Neural crest cell (in vitro differentiated cells): ENCODE data around the gene CDKL4. TPM values are rescaled to one million over a fixed set of nuclear protein-coding genes. Genes with fewer than 3 reads are reported as not detected.

Experiments used
- DNase-seq: peaks from one replicate; pipeline ENCODE4 v3.0.0; 2021; ENCODE audit warnings: low read depth, mixed read lengths, low spot score
- H3K27ac Mint-ChIP-seq: one replicate; pipeline ENCODE4 v1.8.0; 2021; ENCODE audit warnings: mild to moderate bottlenecking, mixed read lengths; ENCODE audit not compliant: unreplicated experiment
- H3K27me3 Mint-ChIP-seq: 2 replicates; pipeline ENCODE4 v1.8.0; 2021; ENCODE audit warnings: low read depth, mild to moderate bottlenecking, mixed read lengths
- H3K36me3 Mint-ChIP-seq: 2 replicates; pipeline ENCODE4 v1.8.0; 2021; ENCODE audit warnings: low read depth, mild to moderate bottlenecking, mixed read lengths
- H3K4me1 Mint-ChIP-seq: 2 replicates; pipeline ENCODE4 v1.8.0; 2021; ENCODE audit warnings: mixed read lengths
- H3K4me3 Mint-ChIP-seq: one replicate; pipeline ENCODE4 v1.8.0; 2021; ENCODE audit warnings: mild to moderate bottlenecking, mixed read lengths
- H3K9me3 Mint-ChIP-seq: 2 replicates; pipeline ENCODE4 v1.8.0; 2021; ENCODE audit warnings: mixed read lengths
- total RNA-seq: library from RNA; stranded (reverse); gene quantifications from 2 replicates; pipeline ENCODE4 v1.2.1, GENCODE V29; 2021
- TF ChIP-seq, protein P1 (sequence below): fragments of 200-600 bp; sonication (generic); conservative IDR thresholded peaks from 2 replicates; pipeline ENCODE4 v1.5.0; 2021; ENCODE audit warnings: antibody characterized with exemption, mild to moderate bottlenecking

CDKL4 gene
- total RNA-seq, 1 donor from 2014 or later = 0.75 TPM

DNA sequence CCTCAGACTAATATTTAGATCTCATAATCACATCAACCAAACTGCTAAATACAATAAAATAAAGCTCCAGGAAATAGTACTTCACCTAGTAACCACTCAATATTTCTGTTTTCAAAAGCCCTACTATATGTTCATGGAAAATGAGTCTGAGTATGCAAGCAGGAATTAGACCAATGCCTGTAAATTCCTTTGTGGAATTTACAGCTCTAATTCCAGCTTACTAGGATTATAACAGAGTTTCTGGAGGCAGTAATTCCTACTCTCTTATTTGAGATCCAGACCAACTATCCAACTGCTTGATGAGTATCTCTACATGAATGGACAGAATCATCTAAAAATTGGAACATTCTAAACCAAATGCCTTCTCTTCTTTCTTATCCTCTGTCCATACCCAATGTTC lies 11.6 kb downstream of the CDKL4 start:
- no peak for DNase-seq
- H3K4me3 Mint-ChIP-seq = no peak overlapping the region
- TF ChIP-seq, protein P1, sequence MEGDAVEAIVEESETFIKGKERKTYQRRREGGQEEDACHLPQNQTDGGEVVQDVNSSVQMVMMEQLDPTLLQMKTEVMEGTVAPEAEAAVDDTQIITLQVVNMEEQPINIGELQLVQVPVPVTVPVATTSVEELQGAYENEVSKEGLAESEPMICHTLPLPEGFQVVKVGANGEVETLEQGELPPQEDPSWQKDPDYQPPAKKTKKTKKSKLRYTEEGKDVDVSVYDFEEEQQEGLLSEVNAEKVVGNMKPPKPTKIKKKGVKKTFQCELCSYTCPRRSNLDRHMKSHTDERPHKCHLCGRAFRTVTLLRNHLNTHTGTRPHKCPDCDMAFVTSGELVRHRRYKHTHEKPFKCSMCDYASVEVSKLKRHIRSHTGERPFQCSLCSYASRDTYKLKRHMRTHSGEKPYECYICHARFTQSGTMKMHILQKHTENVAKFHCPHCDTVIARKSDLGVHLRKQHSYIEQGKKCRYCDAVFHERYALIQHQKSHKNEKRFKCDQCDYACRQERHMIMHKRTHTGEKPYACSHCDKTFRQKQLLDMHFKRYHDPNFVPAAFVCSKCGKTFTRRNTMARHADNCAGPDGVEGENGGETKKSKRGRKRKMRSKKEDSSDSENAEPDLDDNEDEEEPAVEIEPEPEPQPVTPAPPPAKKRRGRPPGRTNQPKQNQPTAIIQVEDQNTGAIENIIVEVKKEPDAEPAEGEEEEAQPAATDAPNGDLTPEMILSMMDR = no peak
- peaks cover 10% of the 10 kb centered on the region for H3K4me1 Mint-ChIP-seq
- H3K27me3 Mint-ChIP-seq = no peaks in the 10 kb centered on the region
- no peak overlapping the region for H3K27ac Mint-ChIP-seq
- peaks cover 16% of the 10 kb centered on the region for H3K9me3 Mint-ChIP-seq
- H3K36me3 Mint-ChIP-seq = peaks cover 13% of the 10 kb centered on the region

DNA sequence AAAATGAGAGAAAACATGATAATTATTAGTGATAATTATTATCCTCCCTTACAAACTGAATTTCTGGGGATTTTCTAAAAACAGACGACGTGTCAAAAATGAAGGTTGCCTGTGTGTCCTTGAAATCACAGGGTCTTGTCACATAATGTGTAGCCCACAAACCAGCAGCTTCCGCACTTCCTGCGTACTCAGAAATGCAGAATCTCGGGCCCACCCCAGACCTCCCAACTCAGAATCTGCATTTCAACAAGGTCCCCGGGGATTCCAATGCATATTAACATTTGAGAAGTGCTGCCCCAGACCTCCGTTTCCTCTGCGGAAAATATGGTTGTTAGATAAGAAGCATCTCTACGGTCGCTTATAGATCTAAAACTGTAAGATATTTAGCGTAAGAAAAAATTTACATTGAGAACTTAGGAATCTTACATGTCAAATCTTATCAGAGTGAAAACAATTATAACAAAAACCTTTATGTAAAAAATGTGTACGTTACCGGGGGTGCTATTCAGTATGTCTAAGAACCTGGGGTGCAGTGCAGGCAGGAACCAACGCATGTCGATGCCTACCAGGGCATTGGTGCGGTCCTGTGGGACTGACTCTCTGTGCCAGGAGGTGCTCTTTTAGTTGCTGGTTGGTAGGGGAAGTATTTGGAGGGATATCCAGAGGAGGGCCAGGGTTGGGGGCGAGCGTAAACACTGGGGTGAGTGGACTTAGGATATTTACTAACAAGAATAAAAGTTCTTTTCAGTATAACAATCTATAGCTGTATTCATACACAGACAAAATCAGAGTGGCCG lies 15.2 kb downstream of the CDKL4 start:
- no peak for DNase-seq
- Mint-ChIP-seq H3K27ac (no peak overlapping the region), H3K4me1 (peaks cover 10% of the 10 kb centered on the region), H3K36me3 (peaks cover 5% of the 10 kb centered on the region), H3K27me3 (no peaks in the 10 kb centered on the region), H3K9me3 (peaks cover 2% of the 10 kb centered on the region), H3K4me3 (peak overlapping the region; percentile 59)
- TF ChIP-seq, protein P1 = no peak

DNA sequence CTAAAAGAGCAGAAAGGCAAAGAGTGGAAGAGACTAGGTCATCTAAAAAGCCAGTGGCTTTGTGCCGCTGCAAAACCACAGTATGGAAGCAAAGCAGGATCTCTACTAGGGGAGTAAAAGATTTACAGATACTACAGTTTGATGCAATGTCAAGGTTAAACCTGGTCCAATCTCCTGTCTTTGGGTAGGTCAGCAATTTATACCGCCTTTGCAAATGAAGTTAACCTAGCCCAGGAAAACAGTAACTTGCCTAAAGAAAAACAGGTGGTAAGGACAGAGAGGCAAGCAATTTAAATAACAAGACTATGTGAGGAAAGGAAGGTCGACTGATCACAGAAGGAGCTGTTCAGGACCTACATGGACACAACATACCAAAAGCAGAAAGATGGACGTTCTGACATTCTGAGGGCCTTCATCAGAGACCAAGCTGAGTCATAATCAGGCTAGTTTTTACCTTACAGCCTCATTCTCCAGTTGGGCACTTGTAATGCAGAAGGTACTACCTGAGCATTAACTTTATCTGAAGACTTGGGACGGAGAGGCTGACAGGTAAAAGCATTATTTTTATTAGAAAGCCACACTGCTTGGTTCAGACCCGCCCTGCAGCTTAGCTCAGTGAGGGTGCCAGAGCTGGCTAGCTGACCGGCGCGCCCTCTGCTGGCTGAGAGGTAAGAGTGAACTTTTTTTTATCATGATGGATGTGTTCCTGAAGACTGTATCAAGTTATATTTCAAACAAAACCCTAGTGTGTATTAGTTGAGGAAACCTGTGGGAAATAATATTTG lies 15.9 kb downstream of the CDKL4 start:
- H3K27me3 Mint-ChIP-seq = no peaks in the 10 kb centered on the region
- no peak overlapping the region for H3K27ac Mint-ChIP-seq
- no peaks in the 10 kb centered on the region for H3K36me3 Mint-ChIP-seq
- H3K4me3 Mint-ChIP-seq = peak overlapping the region; percentile 59
- H3K4me1 Mint-ChIP-seq = peaks cover 10% of the 10 kb centered on the region
- no peaks in the 10 kb centered on the region for H3K9me3 Mint-ChIP-seq
- TF ChIP-seq, protein P1 = peak; percentile 97
- peak; percentile 74 for DNase-seq

DNA sequence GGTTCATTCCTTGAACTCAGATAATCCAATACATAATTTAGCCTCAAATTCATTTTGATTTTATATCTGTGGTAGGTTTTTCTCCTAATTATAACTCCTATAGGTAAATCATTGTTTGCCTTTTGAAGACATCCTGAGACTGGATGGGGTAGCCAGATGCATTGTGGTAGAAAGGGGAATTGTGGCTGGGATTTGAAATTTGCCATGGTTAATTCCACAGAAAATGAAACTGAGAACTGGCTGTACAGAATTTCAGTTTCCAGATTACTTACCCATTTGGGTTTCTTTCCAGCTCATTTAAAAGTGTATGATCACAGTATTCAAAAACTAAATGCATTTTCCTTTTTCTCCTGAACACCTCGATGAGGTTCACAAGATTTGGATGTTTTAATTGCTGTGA lies 18.2 kb downstream of the CDKL4 start:
- Mint-ChIP-seq H3K36me3 (no peaks in the 10 kb centered on the region), H3K27me3 (no peaks in the 10 kb centered on the region), H3K27ac (no peak overlapping the region), H3K4me1 (peaks cover 10% of the 10 kb centered on the region), H3K4me3 (no peak overlapping the region), H3K9me3 (no peaks in the 10 kb centered on the region)
- DNase-seq = no peak
- TF ChIP-seq, protein P1 = no peak

DNA sequence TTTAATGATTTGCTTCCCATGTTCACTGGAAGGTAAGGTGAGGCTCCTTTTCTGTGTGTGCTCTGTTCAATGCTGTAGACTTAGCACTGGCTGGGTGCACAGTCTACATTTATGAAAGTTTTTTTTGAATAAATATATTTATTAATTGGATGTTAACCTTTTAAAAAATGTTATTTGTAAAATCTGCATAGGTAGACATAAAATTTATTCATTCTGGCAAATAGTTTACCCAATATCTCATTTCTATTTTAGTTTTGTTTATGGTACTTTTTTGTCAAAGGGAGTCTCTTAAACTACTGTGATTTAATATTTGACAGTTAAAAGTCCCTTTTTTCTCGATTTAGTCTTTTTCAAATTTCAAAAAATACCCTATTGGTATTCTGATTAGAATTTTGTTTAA lies 19.9 kb downstream of the CDKL4 start:
- H3K27me3 Mint-ChIP-seq = no peaks in the 10 kb centered on the region
- H3K27ac Mint-ChIP-seq = no peak overlapping the region
- H3K9me3 Mint-ChIP-seq = no peaks in the 10 kb centered on the region
- peaks cover 8% of the 10 kb centered on the region for H3K4me1 Mint-ChIP-seq
- no peak for DNase-seq
- no peaks in the 10 kb centered on the region for H3K36me3 Mint-ChIP-seq
- no peak overlapping the region for H3K4me3 Mint-ChIP-seq
- TF ChIP-seq, protein P1 = no peak
